ENCODE data around the gene MT2A. TPM values are rescaled to one million over a fixed set of nuclear protein-coding genes. Genes with fewer than 3 reads are reported as not detected.

Gene MT2A
- total RNA-seq, 1 donor from 2014 or later: 419 TPM

- DNase-seq (ENCODE audit: extremely low spot score, unreplicated experiment): no peak
- Mint-ChIP-seq H3K27ac (ENCODE audit: unreplicated experiment) (no peak overlapping the region), H3K4me3 (ENCODE audit: unreplicated experiment) (no peak overlapping the region), H3K27me3 (ENCODE audit: unreplicated experiment) (peaks cover 40% of the 10 kb centered on the region), H3K4me1 (ENCODE audit: unreplicated experiment) (peaks cover 7% of the 10 kb centered on the region), H3K9me3 (ENCODE audit: unreplicated experiment) (no peaks in the 10 kb centered on the region), H3K36me3 (ENCODE audit: unreplicated experiment) (no peaks in the 10 kb centered on the region)
- TF ChIP-seq, protein P1, sequence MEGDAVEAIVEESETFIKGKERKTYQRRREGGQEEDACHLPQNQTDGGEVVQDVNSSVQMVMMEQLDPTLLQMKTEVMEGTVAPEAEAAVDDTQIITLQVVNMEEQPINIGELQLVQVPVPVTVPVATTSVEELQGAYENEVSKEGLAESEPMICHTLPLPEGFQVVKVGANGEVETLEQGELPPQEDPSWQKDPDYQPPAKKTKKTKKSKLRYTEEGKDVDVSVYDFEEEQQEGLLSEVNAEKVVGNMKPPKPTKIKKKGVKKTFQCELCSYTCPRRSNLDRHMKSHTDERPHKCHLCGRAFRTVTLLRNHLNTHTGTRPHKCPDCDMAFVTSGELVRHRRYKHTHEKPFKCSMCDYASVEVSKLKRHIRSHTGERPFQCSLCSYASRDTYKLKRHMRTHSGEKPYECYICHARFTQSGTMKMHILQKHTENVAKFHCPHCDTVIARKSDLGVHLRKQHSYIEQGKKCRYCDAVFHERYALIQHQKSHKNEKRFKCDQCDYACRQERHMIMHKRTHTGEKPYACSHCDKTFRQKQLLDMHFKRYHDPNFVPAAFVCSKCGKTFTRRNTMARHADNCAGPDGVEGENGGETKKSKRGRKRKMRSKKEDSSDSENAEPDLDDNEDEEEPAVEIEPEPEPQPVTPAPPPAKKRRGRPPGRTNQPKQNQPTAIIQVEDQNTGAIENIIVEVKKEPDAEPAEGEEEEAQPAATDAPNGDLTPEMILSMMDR (IDR thresholded peaks at IDR 0.05): no peak
Observed at GRCh38 chr16:56643833-56644232, 35.4 kb downstream of the MT2A start.

DNA sequence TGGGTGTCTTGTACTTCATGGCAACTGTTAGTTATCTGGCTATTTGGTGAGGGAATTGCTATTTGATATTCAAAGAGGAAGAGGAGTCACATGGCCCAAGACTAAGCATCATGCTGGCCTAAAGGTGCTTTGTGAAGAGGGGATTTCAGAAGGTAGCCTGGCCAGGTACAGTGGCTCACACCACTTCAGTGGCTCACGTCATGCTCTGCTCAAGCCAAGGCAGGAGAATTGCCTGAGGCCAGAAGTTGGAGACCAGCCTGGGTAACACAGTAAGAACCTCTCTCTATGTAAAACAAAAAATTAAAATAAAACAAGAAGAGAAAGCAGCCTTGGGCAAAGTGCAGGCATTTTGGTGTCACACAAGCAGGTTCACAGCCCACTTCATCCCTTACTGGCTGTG, 36.9 kb downstream of the MT2A start:
- no peaks in the 10 kb centered on the region for H3K36me3 Mint-ChIP-seq (ENCODE audit: unreplicated experiment)
- TF ChIP-seq, protein P1 (IDR thresholded peaks at IDR 0.05): no peak
- H3K9me3 Mint-ChIP-seq (ENCODE audit: unreplicated experiment): no peaks in the 10 kb centered on the region

GRCh38 chr16:56645838-56646237, 37.5 kb downstream of the MT2A start:
- no peak overlapping the region for H3K27ac Mint-ChIP-seq (ENCODE audit: unreplicated experiment)
- no peaks in the 10 kb centered on the region for H3K36me3 Mint-ChIP-seq (ENCODE audit: unreplicated experiment)
- no peaks in the 10 kb centered on the region for H3K9me3 Mint-ChIP-seq (ENCODE audit: unreplicated experiment)
- H3K4me3 Mint-ChIP-seq (ENCODE audit: unreplicated experiment): no peak overlapping the region
- TF ChIP-seq, protein P1 (IDR thresholded peaks at IDR 0.05): no peak
- H3K4me1 Mint-ChIP-seq (ENCODE audit: unreplicated experiment): peaks cover 7% of the 10 kb centered on the region
- DNase-seq (ENCODE audit: extremely low spot score, unreplicated experiment): no peak
- H3K27me3 Mint-ChIP-seq (ENCODE audit: unreplicated experiment): peaks cover 36% of the 10 kb centered on the region

More for the DNA sequence above, 36.9 kb downstream of the MT2A start:
- Mint-ChIP-seq H3K27me3 (ENCODE audit: unreplicated experiment) (peaks cover 36% of the 10 kb centered on the region), H3K27ac (ENCODE audit: unreplicated experiment) (no peak overlapping the region), H3K4me1 (ENCODE audit: unreplicated experiment) (peaks cover 7% of the 10 kb centered on the region), H3K4me3 (ENCODE audit: unreplicated experiment) (no peak overlapping the region)
- DNase-seq (ENCODE audit: extremely low spot score, unreplicated experiment): no peak

DNA sequence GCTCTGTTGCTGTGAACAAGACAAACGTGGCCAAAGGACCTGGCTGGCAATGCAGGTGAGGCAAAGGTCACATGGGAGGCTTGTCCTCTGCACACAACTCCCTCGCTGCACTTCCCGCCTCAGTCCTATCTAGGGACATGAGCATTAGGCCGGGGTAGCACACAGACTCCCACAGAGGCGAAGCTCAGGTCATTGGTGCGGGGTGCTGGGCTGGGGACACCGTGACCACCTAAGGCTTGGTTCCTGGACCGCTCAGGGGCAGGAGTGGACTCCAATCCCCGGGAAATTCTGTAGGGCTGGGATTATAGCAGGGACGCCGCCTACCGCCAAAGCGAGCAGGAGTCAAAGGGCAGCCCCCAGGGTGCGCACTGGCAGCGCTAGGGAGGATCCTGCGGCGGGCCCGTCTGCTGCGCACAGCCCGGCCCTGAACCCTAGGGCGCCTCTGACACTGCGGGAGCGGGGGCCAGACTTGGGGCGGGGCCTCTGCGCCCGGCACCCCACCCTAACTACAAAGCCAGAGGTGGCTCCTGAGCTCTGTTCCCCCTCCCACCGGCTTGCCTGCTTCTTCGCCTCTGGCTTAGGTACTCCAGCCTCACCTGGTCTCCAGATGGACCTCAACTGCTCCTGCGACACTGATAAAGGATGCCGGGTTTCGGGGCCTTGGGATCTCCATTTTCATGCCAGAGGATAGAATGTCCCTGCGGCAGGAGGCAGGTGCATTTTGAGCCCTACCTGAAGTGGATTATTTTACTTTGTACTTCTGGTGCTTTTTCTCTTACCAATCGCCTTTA, 39.5 kb downstream of the MT2A start:
- no peak overlapping the region for H3K27ac Mint-ChIP-seq (ENCODE audit: unreplicated experiment)

GRCh38 chr16:56649271-56649670, 40.9 kb downstream of the MT2A start:
- Mint-ChIP-seq H3K36me3 (ENCODE audit: unreplicated experiment) (no peaks in the 10 kb centered on the region), H3K4me3 (ENCODE audit: unreplicated experiment) (no peak overlapping the region), H3K9me3 (ENCODE audit: unreplicated experiment) (no peaks in the 10 kb centered on the region), H3K27ac (ENCODE audit: unreplicated experiment) (no peak overlapping the region), H3K4me1 (ENCODE audit: unreplicated experiment) (peaks cover 8% of the 10 kb centered on the region), H3K27me3 (ENCODE audit: unreplicated experiment) (peaks cover 35% of the 10 kb centered on the region)
- no peak for DNase-seq (ENCODE audit: extremely low spot score, unreplicated experiment)
- TF ChIP-seq, protein P1 (IDR thresholded peaks at IDR 0.05): no peak

More for the DNA sequence above, 39.5 kb downstream of the MT2A start:
- no peak for DNase-seq (ENCODE audit: extremely low spot score, unreplicated experiment)
- H3K27me3 Mint-ChIP-seq (ENCODE audit: unreplicated experiment): peaks cover 41% of the 10 kb centered on the region
- H3K36me3 Mint-ChIP-seq (ENCODE audit: unreplicated experiment): no peaks in the 10 kb centered on the region
- H3K9me3 Mint-ChIP-seq (ENCODE audit: unreplicated experiment): no peaks in the 10 kb centered on the region
- H3K4me1 Mint-ChIP-seq (ENCODE audit: unreplicated experiment): peaks cover 7% of the 10 kb centered on the region
- no peak overlapping the region for H3K4me3 Mint-ChIP-seq (ENCODE audit: unreplicated experiment)
- TF ChIP-seq, protein P1 (IDR thresholded peaks at IDR 0.05): no peak
